Left ventricle myocardium inferior (tissue), 1 donor: ENCODE measurements around the gene TSEN2. TPM values are rescaled to one million over a fixed set of nuclear protein-coding genes. Genes with fewer than 3 reads are reported as not detected.

Experiments used
- DNase-seq: peaks from one replicate; pipeline ENCODE4 v3.0.0-alpha.2; 2020
- H3K27ac ChIP-seq: fragments of 200-600 bp; replicated peaks from 2 replicates; pipeline ENCODE4 v1.8.0; 2021
- H3K27me3 ChIP-seq: fragments of 200-600 bp; 2 replicates; pipeline ENCODE4 v1.8.0; 2021; ENCODE audit warnings: low read depth
- H3K36me3 ChIP-seq: fragments of 200-600 bp; 2 replicates; pipeline ENCODE4 v1.8.0; 2021
- H3K4me1 ChIP-seq: fragments of 200-600 bp; 2 replicates; pipeline ENCODE4 v1.8.0; 2021
- H3K4me3 ChIP-seq: fragments of 200-600 bp; 2 replicates; pipeline ENCODE4 v1.8.0; 2021; ENCODE audit warnings: mild to moderate bottlenecking, moderate library complexity
- H3K9me3 ChIP-seq: fragments of 200-600 bp; replicated peaks from 2 replicates; pipeline ENCODE4 v1.8.0; 2021
- CTCF ChIP-seq: fragments of 200-600 bp; IDR thresholded peaks from 2 replicates; pipeline ENCODE4 v1.8.0; 2021; ENCODE audit warnings: antibody characterized with exemption, mild to moderate bottlenecking, borderline replicate concordance
- intact Hi-C: fragments of 100-400 bp; cut with micrococcal nuclease; formaldehyde crosslinking; loops from one replicate; pipeline ENCODE4 v1.11.0; 2022
- long read RNA-seq: library from polyadenylated mRNA; unstranded; transcript quantifications from one replicate; pipeline ENCODE4 v2.0.0, GENCODE V29; 2021
- total RNA-seq: library from RNA; stranded (reverse); fragmentation: NEBNext Ultra II Directional; extraction: Animal tissue kit (Norgen Biotek cat#: 25700); gene quantifications from one replicate; pipeline ENCODE4 v1.2.1, GENCODE V29; 2021
- donor health status: DM: no; HTN: yes; CAD: no; lungs with severe emphysema.

The TSEN2 gene
- 22.5 TPM for total RNA-seq
- long read RNA-seq, partial matches to known transcripts = 5 of 32 reads
- long read RNA-seq, other reads (novel, unspliced or antisense) = 27 of 32 reads

- Histone ChIP-seq H3K4me3 (peak within 1 kb of the TSS; percentile 80), H3K27ac (peak within 1 kb of the TSS; percentile 87), H3K36me3 (no peaks in the 10 kb centered on the region), H3K27me3 (no peaks in the 10 kb centered on the region), H3K4me1 (peaks cover 39% of the 10 kb centered on the region), H3K9me3 (no peaks in the 10 kb centered on the region)
- intact Hi-C loops = no loop called here
- peak; percentile 94 for DNase-seq
- TF ChIP-seq CTCF = peak; percentile 39
Measured at GRCh38 chr3:12484198-12484982, at the start of gene TSEN2. Gene TSEN2, plus strand, starts transcription at chr3:12484480. Its CDS starts 5,321 bp downstream, at chr3:12489801.

DNA sequence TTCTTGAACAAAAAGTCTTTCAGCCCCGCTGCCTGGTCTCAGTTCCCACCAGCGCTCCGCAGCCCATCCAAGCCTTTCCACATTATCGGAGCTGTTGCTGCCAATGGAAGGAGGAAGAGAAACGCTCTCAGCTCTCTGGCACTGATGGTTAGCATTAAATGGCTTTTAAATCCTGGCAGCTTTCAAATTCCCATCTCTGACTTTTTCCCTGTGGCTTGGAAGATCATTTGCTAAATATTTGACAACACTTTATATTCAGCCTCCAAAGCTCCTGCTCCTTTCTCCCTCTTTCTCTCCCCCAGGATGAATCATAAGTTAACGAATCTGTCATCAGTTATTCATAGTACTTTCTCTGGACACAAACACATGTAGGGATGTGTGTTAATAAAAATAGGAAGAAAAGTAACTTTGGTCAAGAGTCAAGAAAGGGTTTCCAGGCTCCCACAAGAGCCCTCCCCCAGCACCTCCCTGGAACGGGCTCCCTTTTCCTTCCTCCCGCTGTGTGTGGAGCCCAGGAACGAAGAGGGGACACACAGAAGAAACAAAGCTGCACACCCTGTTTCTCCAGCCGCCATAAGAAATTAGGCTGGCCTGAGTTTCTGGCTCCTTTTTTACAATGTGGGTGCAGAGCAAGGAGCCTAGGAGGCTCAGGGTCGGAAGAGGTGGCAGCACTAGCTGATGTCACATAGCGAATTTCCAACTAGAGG lies 47.6 kb upstream of the TSEN2 start:
- no peak overlapping the region for H3K4me3 ChIP-seq
- H3K27ac ChIP-seq = peak overlapping the region; percentile 11
- DNase-seq = no peak

DNA sequence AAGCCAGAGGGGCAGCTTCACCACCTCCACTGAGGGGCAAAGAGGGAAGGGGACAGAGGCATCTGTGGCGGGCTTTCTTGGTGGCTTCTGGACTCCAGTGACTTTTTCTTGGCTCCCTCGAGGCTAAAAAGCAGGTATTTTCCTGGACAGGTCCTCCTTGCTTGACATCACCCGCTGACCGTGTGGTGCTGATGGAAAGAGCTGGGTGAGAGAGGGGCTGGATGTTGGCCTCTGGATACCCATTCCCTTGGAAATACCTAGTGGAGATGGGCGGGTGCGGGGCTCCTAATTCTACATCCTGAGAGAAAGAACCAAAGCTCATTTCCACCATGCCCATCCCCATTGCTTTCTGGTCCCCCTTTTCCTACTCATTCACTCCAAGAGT lies 47.1 kb upstream of the TSEN2 start:
- no peaks in the 10 kb centered on the region for H3K27me3 ChIP-seq
- H3K4me3 ChIP-seq = no peak overlapping the region
- intact Hi-C loops = no loop called here
- H3K4me1 ChIP-seq = peaks cover 22% of the 10 kb centered on the region
- H3K9me3 ChIP-seq = no peaks in the 10 kb centered on the region
- no peak overlapping the region for H3K27ac ChIP-seq
- DNase-seq = no peak
- peaks cover 11% of the 10 kb centered on the region for H3K36me3 ChIP-seq
- TF ChIP-seq CTCF = no peak

More for the DNA sequence above, 47.6 kb upstream of the TSEN2 start:
- Histone ChIP-seq H3K9me3 (no peaks in the 10 kb centered on the region), H3K4me1 (peaks cover 17% of the 10 kb centered on the region), H3K27me3 (no peaks in the 10 kb centered on the region), H3K36me3 (peaks cover 11% of the 10 kb centered on the region)
- no peak for TF ChIP-seq CTCF
- intact Hi-C loops = no loop called here

DNA sequence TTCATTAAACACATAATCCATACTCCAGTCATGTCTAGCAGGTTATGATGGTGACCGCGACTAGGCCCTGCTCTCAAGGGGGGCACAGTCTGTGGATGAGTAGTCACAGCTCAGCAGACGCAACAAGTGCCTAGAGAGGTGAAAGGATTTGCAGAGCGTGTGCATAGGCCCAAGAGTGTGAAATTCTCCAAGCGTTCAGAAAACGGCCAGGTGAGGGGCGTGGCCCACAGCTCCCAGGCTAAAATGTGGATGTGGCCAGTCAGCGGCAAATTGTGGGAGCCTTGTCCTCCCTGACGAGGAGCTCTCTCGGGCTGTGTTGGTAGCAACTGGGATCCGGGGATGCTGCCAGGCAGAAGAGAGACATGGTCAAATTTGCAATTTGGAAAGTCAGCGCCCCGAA lies 46.4 kb upstream of the TSEN2 start:
- intact Hi-C loops = no loop called here
- Histone ChIP-seq H3K9me3 (no peaks in the 10 kb centered on the region), H3K36me3 (peaks cover 11% of the 10 kb centered on the region), H3K27me3 (no peaks in the 10 kb centered on the region), H3K27ac (no peak overlapping the region), H3K4me1 (peaks cover 29% of the 10 kb centered on the region), H3K4me3 (no peak overlapping the region)
- DNase-seq = no peak
- no peak for TF ChIP-seq CTCF

DNA sequence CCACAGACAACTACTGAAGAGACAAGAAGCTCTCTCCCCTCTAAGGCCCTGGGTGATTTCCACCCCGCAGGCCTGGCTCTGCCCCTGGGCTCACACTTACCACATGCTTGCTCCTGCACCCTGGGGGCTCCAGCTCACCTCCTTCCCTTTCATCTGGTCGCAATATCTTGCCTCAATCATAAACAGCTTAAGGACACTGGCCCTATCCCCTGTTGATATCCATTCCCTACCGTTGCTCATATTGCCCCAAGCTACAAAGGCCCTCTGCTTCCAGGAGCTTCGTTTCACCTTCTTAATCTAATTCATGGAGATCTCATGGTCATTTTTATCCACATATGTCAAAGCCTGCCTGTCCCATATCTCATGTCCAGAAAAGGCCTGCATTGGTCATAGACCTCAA lies 46.0 kb upstream of the TSEN2 start:
- no peak for DNase-seq
- Histone ChIP-seq H3K27me3 (no peaks in the 10 kb centered on the region), H3K9me3 (no peaks in the 10 kb centered on the region), H3K4me1 (peaks cover 33% of the 10 kb centered on the region), H3K36me3 (peaks cover 11% of the 10 kb centered on the region), H3K4me3 (no peak overlapping the region), H3K27ac (no peak overlapping the region)
- no peak for TF ChIP-seq CTCF
- intact Hi-C loops = no loop called here
